ACC112 (cell line): ENCODE measurements around the gene CREB5.

Experiments used
- H2AFZ ChIP-seq: fragments of 200-600 bp; sonication (generic); one replicate; pipeline ENCODE4 v1.6.0; 2017; ENCODE audit warnings: antibody characterized with exemption, low read length; ENCODE audit not compliant: unreplicated experiment
- H3K27ac ChIP-seq: fragments of 200-600 bp; sonication (generic); 2 replicates; pipeline ENCODE4 v1.5.1; 2014; ENCODE audit warnings: low read depth, mild to moderate bottlenecking, antibody characterized with exemption, low read length, moderate library complexity
- H3K27me3 ChIP-seq: fragments of 200-600 bp; sonication (generic); 2 replicates; pipeline ENCODE4 v1.6.1; 2014; ENCODE audit warnings: mild to moderate bottlenecking, antibody characterized with exemption, low read length, moderate library complexity, mixed read lengths; ENCODE audit not compliant: insufficient read depth
- H3K36me3 ChIP-seq: fragments of 200-600 bp; sonication (generic); 2 replicates; pipeline ENCODE4 v1.6.1; 2016; ENCODE audit warnings: mild to moderate bottlenecking, antibody characterized with exemption, low read length, moderate library complexity, mixed read lengths; ENCODE audit not compliant: insufficient read depth
- H3K4me1 ChIP-seq: fragments of 200-600 bp; sonication (generic); one replicate; pipeline ENCODE4 v1.6.1; 2016; ENCODE audit warnings: low read length, mixed read lengths; ENCODE audit not compliant: insufficient read depth, unreplicated experiment, control insufficient read depth
- H3K4me3 ChIP-seq: fragments of 200-600 bp; sonication (generic); 2 replicates; pipeline ENCODE4 v1.5.1; 2014; ENCODE audit warnings: mild to moderate bottlenecking, low read depth, low read length
- H3K79me2 ChIP-seq: fragments of 200-600 bp; sonication (generic); one replicate; pipeline ENCODE4 v1.6.0; 2016; ENCODE audit warnings: low read length; ENCODE audit not compliant: control insufficient read depth, unreplicated experiment, insufficient read depth

Gene CREB5

DNA sequence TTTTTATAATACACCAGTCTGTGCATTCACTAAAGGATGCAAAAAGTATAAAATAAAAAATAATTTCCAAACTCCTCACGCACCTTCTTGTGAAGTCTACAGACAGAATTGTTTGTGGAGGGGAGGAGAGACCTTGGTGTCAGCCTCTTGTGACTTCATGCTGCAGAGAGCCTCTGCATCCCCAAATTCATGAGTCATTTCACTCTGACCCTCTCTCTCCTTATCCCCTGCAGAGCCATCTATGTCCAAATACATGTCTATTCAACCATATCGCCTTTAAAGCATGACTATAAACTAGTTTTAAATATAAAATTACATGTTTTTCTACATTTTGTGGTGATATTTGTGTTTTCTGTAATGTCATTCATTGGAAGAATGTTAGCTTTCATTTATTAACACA lies 6.0 kb downstream of the CREB5 start:
- peaks cover 3% of the 10 kb centered on the region for H3K4me1 ChIP-seq
- H3K4me3 ChIP-seq: no peak overlapping the region
- no peaks in the 10 kb centered on the region for H3K36me3 ChIP-seq
- H3K79me2 ChIP-seq: no peaks in the 10 kb centered on the region
- H2AFZ ChIP-seq: no peak overlapping the region
- no peaks in the 10 kb centered on the region for H3K27me3 ChIP-seq
- no peak overlapping the region for H3K27ac ChIP-seq

DNA sequence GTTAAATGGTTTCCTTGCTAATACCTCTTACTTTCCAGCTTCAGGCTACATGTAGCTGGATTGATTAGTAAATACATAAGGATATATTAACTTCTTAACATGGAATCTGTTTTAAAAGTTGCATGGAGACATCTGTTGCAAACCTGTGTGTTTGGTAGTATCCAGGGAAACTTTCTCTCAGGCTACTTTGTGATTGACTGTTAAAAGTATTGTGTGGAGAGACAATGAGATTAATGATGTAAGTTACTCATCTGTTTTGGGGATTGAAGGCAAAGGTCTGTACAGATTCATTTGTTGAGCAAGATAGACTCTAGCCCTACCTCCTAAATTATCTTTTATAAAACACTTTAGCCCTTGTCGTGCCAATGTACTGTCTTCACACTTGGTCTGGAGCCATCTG lies 6.6 kb downstream of the CREB5 start:
- H3K79me2 ChIP-seq: no peaks in the 10 kb centered on the region
- H3K4me3 ChIP-seq: no peak overlapping the region
- H3K27ac ChIP-seq: no peak overlapping the region
- peaks cover 3% of the 10 kb centered on the region for H3K4me1 ChIP-seq
- no peaks in the 10 kb centered on the region for H3K36me3 ChIP-seq
- H2AFZ ChIP-seq: no peak overlapping the region
- H3K27me3 ChIP-seq: no peaks in the 10 kb centered on the region

DNA sequence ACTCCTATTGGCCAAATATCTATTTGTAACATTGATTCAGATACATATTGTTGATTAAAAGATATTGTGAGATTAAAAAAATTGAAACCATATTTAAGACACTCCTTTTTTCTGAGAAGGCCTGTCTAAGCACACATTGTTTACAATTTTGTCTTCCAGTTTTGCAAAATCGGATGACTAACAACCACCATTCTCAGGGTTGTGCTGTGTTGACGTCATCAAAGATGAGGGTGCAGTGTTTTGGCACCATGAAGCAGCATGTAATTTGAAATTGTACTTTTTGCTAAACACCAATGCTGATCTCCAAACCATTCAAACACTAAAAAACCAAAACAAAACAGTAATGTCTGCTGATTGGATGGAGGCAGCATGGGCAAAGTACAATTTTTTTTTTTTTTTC lies 7.4 kb downstream of the CREB5 start:
- H3K27ac ChIP-seq: peak overlapping the region; percentile 34; the same call in 1 of the 2 replicates
- no peaks in the 10 kb centered on the region for H3K79me2 ChIP-seq
- H2AFZ ChIP-seq: no peak overlapping the region
- no peaks in the 10 kb centered on the region for H3K27me3 ChIP-seq
- peaks cover 3% of the 10 kb centered on the region for H3K4me1 ChIP-seq
- no peaks in the 10 kb centered on the region for H3K36me3 ChIP-seq
- H3K4me3 ChIP-seq: no peak overlapping the region

DNA sequence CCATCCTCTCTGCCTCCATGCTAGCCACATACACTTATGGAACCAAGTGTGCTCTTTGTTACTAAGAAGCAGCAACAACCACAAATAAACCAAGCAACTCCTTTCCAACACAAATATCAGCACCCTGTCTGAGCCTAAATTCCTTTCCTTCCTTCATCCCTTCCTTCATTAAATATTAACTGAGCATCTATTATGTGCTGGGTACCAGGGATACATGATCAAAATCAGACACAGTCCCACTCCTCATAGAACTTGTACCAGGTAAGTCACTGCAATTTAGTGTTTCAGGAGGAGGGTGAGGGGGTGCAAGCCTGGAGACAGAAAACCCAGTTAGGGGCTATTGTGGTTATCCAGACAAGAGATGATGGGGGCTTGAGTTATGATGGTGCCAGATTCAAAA lies 10.8 kb downstream of the CREB5 start:
- Histone ChIP-seq H3K79me2 (no peaks in the 10 kb centered on the region), H3K4me1 (peaks cover 3% of the 10 kb centered on the region), H2AFZ (no peak overlapping the region), H3K27ac (no peak overlapping the region), H3K36me3 (no peaks in the 10 kb centered on the region), H3K4me3 (no peak overlapping the region), H3K27me3 (0 out of 2 replicates have a peak, but pooled peaks cover 4% of the 10 kb centered on the region)

DNA sequence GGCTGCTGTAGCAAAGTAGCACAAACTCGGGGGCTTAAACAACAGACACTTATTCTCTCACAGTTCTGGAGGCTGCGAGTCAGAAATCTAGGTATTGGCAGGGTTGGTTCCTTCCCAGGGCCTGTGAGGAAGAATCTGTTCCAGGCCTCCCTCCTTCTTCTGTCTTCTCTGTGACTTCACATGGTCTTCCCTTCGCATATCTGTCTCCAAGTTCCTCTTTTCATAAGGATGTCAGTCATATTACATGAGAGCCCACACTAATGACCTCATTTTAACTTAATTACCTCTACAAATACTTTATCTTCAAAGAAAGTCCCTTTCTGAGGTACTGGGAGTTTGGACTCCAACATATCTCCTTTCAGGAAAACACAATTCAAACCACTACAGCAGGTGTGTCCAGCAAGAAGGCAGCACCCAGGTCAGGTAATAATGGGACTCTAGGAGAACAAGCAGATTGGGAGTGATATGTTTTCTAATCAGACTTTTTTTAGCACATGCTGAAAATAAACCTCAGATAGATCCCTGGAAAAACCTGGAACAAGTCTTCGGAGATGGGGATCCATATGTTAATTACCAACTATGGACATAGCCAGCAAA lies 11.7 kb downstream of the CREB5 start:
- H3K4me1 ChIP-seq: peaks cover 3% of the 10 kb centered on the region
- H2AFZ ChIP-seq: no peak overlapping the region
- no peaks in the 10 kb centered on the region for H3K79me2 ChIP-seq
- 0 out of 2 replicates have a peak, but pooled peaks cover 4% of the 10 kb centered on the region for H3K27me3 ChIP-seq
- H3K27ac ChIP-seq: no peak overlapping the region
- H3K4me3 ChIP-seq: no peak overlapping the region
- H3K36me3 ChIP-seq: no peaks in the 10 kb centered on the region

DNA sequence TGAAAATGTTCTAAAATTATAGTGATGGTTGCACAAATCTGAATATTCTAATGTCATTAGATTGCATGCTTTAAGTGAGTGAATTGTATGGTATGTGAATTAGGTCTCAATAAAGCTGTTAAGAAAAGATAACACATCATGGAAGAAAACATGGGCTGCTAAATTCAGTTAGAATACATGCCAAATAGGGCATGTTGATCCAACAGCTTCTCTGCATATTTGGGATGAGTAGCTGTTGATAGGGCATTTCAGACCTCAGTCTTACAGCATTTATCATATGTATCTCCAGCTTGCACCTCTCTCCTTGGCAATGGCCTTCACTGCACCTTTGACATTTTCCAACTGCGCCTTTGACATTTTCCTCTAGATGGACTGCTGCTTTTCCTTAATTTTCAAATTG lies 13.2 kb downstream of the CREB5 start:
- H3K27me3 ChIP-seq: 0 out of 2 replicates have a peak, but pooled peaks cover 4% of the 10 kb centered on the region
- no peaks in the 10 kb centered on the region for H3K36me3 ChIP-seq
- H3K4me1 ChIP-seq: no peaks in the 10 kb centered on the region
- H3K4me3 ChIP-seq: no peak overlapping the region
- H3K27ac ChIP-seq: no peak overlapping the region
- no peaks in the 10 kb centered on the region for H3K79me2 ChIP-seq
- no peak overlapping the region for H2AFZ ChIP-seq

DNA sequence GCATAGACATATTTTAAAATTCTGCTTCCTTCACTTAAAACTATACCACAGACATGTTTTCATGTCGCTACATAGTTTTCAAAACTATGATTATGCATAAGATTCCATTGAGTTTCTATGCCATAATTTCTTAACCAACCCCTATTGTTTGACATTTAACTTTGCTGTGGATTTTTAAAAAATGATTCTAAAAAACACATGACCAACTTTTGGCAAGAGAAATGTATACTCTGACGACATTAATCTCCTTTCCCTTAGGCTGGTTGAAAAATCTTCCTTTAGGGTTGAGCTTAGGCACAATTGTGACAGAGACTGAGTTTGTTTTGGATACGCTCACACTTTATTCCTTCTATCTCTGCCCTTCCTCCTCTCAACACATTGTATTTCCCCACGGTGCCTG lies 14.9 kb downstream of the CREB5 start:
- no peaks in the 10 kb centered on the region for H3K36me3 ChIP-seq
- H3K4me1 ChIP-seq: no peaks in the 10 kb centered on the region
- H2AFZ ChIP-seq: no peak overlapping the region
- H3K4me3 ChIP-seq: no peak overlapping the region
- H3K27me3 ChIP-seq: peaks cover 15% of the 10 kb centered on the region; the same call in 1 of the 2 replicates
- no peak overlapping the region for H3K27ac ChIP-seq
- H3K79me2 ChIP-seq: no peaks in the 10 kb centered on the region

DNA sequence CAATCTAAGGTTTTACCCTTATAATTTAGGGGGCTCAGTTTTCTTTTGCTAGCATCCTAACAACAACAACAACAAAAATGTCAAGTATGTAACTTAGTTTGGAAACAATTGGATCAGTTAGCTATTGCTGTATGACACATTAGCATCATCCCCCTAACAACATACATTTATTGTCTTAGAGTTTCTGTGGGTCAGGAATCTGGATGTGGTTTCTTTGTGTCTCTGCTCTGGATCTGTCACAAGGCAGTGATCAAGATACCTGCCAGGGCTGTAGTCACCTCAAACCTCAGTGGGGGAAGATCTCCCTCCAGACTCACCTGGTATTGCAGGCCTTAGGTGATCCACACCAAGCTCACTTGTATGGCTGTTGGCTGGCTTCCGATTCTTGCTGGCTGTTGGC lies 18.3 kb downstream of the CREB5 start:
- Histone ChIP-seq H3K27me3 (peaks cover 31% of the 10 kb centered on the region), H3K79me2 (no peaks in the 10 kb centered on the region), H3K4me1 (no peaks in the 10 kb centered on the region), H2AFZ (no peak overlapping the region), H3K27ac (no peak overlapping the region), H3K4me3 (no peak overlapping the region), H3K36me3 (no peaks in the 10 kb centered on the region)

DNA sequence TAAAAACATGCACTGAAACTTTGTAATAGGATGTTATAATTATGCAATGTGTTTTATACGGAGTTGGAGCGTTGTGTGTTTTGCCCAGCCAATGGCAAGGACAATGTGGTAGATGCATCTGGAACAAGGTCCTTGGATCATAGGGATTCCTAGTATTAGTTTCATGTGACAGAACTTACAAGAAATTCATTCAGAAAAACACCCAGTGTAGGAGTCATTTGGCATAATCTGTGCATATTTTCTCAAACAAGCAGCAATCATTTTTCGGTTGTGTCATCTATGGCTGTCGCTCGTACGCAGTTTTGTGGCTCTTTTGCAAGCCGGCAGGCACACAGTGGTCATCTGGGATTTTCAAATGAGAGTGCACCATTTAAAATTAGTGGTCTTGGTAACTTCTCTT lies 19.8 kb downstream of the CREB5 start:
- H2AFZ ChIP-seq: peak overlapping the region; percentile 25
- no peaks in the 10 kb centered on the region for H3K36me3 ChIP-seq
- H3K27me3 ChIP-seq: peaks cover 31% of the 10 kb centered on the region
- H3K4me3 ChIP-seq: peak overlapping the region; percentile 60
- H3K4me1 ChIP-seq: no peaks in the 10 kb centered on the region
- no peaks in the 10 kb centered on the region for H3K79me2 ChIP-seq
- H3K27ac ChIP-seq: no peak overlapping the region

DNA sequence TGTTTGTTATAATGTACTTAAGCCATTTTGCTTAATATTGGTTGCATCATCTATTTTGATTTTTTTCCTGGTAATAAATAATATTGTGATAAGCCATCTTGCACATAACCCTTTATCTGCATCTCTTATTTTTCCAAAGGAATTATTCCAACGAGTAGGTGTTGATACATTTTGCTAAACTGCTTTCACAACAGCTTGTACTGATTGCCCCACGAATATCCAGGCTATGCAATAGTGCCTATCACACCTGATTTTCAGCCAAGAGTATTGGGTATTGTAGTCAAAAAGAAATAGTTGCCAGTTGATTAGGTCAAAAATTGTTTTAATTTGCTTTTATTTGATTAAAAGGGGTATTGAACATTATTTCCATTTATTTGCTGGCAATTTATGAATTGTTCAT lies 20.7 kb downstream of the CREB5 start:
- Histone ChIP-seq H3K4me1 (no peaks in the 10 kb centered on the region), H3K27me3 (peaks cover 36% of the 10 kb centered on the region), H2AFZ (no peak overlapping the region), H3K79me2 (no peaks in the 10 kb centered on the region), H3K36me3 (no peaks in the 10 kb centered on the region), H3K27ac (no peak overlapping the region), H3K4me3 (no peak overlapping the region)

DNA sequence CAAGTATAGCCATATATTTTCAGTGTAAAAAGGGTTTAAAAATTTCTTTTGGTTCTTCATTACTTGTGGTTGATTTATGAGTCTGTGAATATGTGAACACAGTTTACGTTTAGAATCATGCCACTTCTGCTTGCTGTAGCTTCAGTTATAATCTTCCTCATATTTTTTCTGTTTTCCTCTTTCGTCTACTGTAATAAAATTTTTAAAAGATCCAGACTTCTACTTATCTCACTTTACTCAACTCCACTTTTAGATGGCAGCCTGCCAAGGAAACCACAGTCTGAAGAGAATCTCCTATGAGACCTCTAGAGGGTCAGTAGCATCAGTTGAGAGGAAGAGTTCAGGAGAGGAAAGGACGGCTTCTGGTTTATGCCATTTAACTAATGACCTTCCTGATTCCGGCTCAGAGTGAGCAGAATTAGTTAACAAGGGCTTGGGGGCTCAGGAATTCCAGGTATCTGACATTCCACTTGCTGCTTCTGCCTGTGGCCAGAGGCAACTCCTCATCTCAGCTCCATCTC lies 21.4 kb downstream of the CREB5 start:
- H3K4me1 ChIP-seq: no peaks in the 10 kb centered on the region
- H3K4me3 ChIP-seq: no peak overlapping the region
- no peak overlapping the region for H3K27ac ChIP-seq
- no peak overlapping the region for H2AFZ ChIP-seq
- no peaks in the 10 kb centered on the region for H3K36me3 ChIP-seq
- peaks cover 43% of the 10 kb centered on the region for H3K27me3 ChIP-seq
- H3K79me2 ChIP-seq: no peaks in the 10 kb centered on the region
